GM13977 (cell line): ENCODE data around the gene RPS6KL1.
A peak's percentile ranks its signal among the peaks of the same experiment; 100 is the strongest.

Experiments used
- DNase-seq: peaks from one replicate; pipeline ENCODE4 v3.0.0; 2012; ENCODE audit warnings: low spot score
- in situ Hi-C: fragments of 300-500 bp; cut with MboI; formaldehyde crosslinking; loops from one replicate; pipeline ENCODE4 v1.12.0; 2022; ENCODE audit warnings: low sequenced_read_pairs, low pct_unique_long_range_greater_than_20kb, mixed read lengths, inconsistent platforms; ENCODE audit not compliant: unreplicated experiment
- TF ChIP-seq, protein P1 (sequence below): IDR thresholded peaks from 2 replicates; pipeline ENCODE4 v1.5.1; 2012; ENCODE audit warnings: mild to moderate bottlenecking, control low read depth; ENCODE audit not compliant: insufficient read depth; ENCODE audit errors: extremely low read depth, missing control alignments

Gene RPS6KL1

DNA sequence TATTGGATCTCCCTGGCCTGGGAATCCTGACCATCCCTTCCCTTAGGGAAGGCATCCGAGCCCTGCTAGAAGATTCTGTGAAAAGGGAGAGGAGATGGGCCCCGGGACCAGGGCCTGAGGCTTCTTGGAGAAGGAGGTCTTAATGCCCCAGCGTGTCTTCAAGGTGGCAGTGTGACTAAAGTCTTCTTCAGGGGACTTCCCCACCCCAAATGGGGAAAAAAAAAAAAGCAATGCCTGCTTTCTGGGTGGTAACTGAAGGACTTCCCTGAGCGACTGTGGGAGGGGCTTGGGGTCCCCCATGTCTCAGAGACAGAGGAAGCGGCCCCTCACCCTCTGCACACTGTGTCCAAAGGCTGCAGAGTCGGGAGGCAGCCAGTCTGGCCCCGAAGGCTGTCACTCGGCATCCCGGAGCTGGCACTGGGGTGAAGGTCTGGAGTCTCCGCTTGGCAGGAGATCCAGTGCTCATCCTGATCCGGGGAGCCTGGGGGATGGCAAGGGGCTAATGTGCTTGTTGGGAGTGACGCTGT is 40.2 kb upstream of the RPS6KL1 start:
- TF ChIP-seq, protein P1, sequence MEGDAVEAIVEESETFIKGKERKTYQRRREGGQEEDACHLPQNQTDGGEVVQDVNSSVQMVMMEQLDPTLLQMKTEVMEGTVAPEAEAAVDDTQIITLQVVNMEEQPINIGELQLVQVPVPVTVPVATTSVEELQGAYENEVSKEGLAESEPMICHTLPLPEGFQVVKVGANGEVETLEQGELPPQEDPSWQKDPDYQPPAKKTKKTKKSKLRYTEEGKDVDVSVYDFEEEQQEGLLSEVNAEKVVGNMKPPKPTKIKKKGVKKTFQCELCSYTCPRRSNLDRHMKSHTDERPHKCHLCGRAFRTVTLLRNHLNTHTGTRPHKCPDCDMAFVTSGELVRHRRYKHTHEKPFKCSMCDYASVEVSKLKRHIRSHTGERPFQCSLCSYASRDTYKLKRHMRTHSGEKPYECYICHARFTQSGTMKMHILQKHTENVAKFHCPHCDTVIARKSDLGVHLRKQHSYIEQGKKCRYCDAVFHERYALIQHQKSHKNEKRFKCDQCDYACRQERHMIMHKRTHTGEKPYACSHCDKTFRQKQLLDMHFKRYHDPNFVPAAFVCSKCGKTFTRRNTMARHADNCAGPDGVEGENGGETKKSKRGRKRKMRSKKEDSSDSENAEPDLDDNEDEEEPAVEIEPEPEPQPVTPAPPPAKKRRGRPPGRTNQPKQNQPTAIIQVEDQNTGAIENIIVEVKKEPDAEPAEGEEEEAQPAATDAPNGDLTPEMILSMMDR: no peak
- in situ Hi-C loops: no loop called here
- DNase-seq: peak; percentile 50

DNA sequence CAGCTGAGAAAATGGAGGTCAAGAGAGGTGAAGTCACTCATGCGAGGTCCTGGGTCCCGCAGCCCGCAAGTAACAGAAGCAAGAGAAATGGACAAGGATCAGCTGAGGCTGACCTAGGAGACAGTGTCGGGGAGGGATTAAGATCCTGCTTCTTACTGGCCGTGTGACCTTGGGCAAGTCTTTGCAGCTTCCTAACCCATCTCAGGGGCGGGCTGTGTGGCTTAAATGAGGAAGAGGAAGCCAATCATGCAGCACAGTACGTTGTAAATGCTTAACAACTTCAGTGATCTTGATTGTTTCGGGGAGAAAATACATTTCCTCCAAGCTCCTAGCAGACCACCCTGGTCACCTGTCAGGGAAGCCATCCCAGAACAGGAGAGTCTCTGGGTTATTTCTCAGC is 39.4 kb upstream of the RPS6KL1 start:
- no peak for DNase-seq
- TF ChIP-seq, protein P1: no peak
- in situ Hi-C loops: no loop called here

DNA sequence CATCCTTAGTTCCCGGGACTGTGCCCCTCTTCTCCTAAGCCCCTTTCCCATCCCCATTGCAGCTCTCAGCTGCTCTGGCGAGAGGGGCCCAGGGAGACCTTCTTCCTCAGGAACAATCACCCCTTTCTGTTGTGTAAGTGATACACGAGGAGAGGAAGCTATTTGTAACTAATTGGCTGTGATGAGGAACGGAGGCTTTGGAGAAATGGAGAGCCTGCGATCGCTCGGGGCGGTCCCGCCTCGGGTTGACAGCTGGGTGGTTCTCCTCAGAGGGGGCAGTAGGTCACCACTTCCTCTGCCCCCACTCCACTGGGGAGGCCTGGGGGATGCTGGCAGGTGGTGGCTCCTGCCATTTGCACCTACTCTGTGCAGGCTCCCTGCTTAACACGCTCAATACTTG is 39.0 kb upstream of the RPS6KL1 start:
- in situ Hi-C loops: no loop called here
- TF ChIP-seq, protein P1: no peak
- no peak for DNase-seq

DNA sequence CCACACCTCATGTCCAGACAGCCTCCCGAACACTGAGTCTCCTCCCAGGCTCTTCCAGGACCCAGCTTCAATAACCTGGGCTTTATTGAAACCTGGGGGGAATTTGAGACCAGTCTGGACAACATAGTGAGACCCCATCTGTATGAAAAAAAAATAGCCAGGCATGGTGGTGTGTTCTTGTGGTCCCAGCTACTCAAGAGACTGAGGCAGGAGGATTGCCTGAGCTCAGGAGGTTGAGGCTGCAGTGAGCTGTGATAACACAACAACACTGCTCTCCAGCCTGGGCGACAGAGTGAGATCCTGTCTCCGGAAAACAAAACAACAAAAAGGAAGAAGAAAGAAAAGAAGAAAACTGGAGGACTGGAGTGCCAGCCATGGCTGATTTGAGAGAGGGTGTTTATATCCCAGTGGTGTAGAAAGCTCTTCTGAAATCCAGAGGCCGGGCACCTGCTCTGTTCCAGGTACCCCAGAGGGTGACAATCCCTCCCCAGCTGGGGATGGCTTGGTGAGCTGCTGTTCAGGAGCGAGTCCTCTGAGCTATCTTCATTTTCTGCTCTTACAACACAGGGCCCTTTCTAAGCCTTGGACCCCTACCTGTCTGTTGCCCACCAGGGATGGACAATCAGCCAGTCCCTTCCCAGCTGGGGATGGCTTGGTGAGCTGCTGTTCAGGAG is 38.3 kb upstream of the RPS6KL1 start:
- in situ Hi-C loops: no loop called here
- TF ChIP-seq, protein P1: no peak
- DNase-seq: no peak

DNA sequence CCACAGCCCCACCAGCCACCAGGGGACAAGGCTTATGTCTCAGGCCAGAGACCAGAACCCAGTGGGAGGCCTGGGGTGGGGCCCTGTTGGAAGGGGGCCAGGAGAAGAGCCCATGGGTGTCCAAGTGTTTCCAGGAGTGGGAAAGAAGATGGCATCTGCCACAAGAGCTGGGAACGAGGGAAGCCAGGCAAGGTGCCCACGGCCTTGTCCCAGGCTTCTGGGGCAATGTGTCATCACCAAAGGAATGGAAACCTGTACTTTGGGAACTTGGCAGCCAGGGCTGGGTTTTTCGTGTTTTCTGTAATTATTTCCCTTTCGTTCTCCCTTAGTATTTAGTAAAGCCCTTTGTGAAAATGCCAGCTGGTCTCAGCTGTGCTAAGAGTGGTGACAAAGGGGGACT is 37.7 kb upstream of the RPS6KL1 start:
- DNase-seq: no peak
- TF ChIP-seq, protein P1: no peak
- in situ Hi-C loops: no loop called here

DNA sequence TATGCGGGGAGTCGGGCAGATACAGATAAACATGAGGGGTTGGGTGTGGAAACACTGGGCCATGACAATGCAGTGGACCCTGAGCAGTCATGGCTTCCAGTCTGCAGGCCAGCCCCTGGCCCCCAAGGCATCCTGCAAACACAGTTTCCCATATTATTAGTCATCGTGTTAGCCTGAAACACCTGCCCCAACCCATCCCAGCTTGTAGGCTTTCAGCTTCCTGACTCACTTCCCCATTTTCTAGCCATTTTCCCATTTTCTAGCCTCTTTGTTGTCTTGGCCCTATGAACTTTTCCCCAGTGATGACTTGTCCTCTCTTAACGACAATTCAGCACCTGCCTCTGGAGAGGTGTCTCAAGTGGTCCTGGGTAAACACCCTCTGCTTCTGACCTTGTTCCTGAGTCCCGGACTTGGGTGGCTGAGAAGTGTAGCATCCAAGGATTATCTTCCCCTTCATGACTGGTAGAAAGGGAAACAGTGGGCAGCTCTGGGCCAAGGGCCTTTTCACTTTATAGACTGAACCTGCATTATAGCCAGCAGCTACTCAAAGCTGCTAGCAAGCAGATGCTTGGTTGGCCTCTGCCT is 36.6 kb upstream of the RPS6KL1 start:
- in situ Hi-C loops: no loop called here
- no peak for DNase-seq
- TF ChIP-seq, protein P1: no peak
